Right forelimb (tissue), 1 donor: ENCODE measurements around the gene CD84.
"Not testable (repeated sequence)": the region's sequence is repeated elsewhere in the genome, so short reads cannot be mapped to it uniquely, and the experiment has no call there.

ENCODE experiments used
- DNase-seq: peaks from one replicate; pipeline ENCODE4 v3.0.0-alpha.2; 2018

Gene CD84

DNA sequence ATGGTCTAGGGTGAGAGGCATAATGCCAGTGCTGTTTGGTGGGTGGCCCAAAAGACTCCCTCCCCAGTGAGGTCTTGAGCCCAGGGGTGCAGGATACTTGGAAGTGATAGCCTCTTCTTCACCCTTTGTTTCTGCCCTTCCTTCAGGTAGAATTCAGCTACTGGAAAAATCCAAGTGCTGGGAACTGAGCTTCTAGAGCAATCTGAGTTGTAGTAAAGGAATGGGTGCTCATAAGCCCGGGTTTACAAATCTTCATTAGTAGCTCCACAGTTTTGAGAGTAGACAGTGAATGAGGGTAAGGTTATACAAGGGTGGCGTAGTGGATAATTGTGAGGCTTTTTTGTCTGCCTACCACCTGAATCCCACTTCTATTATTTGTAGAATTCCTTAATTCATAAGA lies 29.2 kb upstream of the CD84 start:
- DNase-seq: no peak

DNA sequence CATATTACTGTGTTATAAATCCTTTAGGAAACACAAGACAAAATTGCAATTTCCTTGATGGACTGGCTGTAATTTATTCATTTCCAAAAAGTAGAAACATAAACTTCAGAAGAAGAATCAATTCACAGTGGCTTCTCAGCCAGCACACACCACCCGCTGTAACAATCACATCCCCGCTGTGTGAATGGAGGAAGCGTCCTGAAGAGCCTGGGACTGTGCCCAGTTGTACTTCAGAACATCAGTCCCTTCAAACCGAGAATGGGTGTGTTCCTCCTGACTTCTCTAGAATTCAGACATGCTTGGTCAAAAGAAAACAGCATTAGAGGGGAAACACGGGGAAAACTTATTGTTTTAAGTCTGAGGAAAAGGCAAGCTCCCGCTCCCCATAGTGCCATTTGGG lies 28.8 kb upstream of the CD84 start:
- DNase-seq: no peak

DNA sequence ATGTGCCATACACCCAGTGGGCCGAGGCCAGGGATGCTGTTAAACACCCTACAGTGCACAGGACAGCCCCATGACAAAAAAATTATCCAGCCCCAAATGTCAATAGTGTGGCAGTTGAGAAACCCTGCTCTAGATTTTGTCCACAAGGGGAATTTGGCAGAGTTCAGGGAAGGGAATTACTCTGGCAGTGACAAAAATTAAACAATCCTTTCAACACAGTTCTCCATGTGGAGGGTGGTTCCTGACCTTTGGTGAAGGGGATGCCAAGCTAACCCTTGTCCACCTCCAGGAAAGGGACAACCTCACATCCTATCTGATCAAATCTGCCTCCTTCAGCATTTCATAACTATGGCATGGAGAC lies 28.4 kb upstream of the CD84 start:
- DNase-seq: no peak

DNA sequence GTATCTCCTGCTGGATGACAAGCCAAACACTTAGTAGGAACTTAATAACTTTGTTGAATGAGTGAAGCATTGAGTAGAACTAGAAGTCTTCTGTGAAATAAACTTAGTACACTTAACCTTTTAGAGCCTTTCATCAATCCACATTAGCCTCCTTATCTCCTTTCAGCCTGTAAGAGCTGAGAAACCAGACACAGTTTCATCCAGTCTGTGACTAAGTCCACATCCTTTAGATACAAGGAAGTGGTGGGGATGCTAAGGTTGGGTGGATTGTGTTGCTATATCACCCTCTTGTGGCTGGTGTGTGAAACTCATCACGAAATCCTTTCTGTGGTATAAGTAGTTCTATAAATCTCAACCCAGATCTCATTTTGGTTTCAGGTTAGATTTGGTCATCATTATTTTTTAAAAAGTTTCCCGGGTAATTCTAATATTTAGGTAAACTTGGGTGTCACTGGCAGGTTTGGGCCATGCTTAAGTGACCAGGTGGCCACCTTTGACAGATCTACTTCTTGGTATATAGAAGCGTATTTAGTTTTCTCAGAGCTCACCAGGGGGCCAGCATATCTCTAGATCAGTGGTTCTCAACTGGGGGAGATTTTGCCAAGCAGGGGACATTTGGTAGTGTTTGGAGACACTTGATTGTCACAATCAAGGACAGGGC lies 27.8 kb upstream of the CD84 start:
- DNase-seq: no peak

DNA sequence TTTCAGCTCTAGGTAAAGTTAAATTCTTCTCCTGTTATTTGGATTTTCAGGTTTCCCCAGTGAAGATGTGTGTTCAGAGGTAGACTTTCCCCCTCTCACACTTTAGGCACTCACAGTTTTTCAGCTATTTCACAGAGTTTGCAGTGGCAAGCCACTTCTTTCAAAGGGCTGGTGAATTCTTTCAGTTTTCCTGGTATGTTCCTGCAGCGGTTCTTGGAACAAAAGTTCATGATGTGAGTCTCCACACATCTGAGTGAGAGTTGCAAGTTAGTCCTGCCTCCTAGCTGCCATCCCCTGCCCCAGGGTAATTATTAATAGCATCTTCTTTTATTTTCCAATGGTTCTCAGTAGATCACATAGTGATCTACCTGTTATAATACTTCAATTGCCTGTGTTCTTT lies 27.3 kb upstream of the CD84 start:
- DNase-seq: no peak

DNA sequence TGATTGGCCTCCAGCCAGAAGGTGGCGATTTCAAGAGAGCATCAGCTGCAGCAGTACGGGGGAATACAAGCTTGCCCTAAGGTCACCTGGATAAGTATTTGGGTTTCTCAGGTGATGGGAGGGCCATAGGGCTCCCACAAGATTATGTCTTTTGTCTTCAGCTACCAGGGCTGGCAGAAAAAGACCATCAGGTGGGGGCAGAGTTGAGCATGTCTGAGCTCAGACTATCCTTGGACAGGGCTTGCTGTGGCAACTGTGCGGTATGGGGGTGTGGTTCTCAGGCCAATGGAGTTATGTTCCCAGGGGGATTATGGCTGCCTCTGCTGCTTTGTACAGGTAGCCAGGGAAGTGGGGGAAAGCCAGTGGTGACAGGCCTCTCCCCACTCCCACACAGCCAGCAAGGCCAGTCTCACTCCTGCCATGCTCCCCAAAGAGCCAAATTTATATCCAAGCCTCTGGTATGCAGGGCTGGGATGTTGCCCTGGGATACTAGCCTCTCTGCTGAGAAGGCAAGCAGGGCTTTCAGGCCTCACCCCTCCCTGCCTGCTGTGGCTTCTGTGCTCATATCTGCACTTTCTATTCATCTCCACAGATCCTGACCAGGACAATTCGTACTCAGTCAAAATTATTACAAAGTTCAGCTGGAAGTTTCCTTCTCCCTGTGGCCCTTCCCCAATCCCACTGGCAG lies 26.6 kb upstream of the CD84 start:
- DNase-seq: no peak

DNA sequence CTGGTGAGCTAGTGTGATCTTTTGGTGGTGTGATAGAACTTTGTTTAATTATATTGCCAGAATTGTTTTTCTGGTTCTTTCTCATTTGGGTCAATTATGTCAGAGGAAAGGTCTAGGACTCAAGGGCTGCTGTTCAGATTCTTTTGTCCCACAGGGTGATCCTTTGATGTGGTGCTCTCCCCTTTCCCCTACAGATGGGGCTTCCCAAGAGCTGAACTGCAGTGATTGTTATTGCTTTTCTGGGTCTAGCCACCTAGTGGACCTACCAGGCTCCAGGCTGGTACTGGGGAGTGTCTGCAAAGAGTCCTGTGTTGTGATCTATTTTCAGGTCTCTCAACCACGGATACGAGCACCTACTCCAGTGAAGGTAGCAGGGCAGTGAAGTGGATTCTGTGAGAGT lies 25.9 kb upstream of the CD84 start:
- DNase-seq: no peak

DNA sequence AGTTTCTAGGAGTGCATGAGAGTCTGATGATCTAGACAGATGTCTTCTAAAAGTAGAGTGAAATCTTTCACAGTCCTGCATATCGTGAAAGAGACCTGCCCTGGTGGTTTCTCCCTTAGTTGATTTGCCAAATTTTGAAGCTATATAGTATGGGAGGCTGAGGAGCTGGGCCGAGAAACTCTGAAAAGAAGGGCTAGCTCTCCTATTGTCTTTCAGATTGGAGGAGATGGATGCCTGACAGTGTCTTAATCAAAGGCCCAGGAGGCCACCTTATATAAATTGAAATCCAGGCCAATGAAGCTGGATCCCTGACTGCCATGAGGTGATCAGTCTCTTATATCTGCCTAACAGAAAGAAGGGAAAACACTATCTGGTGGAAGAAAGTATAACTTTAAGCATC lies 18.4 kb upstream of the CD84 start:
- DNase-seq: no peak

DNA sequence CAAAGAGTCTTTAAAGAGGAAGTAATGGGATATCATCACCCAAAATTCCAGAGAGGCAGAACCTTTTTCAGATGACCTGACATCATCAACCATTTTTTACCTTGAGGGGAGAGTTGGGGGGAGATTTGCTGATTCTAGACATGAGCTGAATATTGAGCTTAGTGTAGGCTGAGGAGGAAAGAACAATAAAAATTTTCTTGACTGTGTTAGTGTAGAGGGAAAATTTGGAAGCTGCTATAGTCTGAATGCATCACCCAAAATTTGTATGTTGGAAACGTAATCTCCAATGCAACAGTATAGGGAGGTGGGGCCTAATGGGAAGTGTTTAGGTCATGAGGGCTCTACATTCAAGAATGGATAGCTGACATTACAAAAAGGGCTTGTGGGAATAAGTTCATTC lies 17.8 kb upstream of the CD84 start:
- no peak for DNase-seq

DNA sequence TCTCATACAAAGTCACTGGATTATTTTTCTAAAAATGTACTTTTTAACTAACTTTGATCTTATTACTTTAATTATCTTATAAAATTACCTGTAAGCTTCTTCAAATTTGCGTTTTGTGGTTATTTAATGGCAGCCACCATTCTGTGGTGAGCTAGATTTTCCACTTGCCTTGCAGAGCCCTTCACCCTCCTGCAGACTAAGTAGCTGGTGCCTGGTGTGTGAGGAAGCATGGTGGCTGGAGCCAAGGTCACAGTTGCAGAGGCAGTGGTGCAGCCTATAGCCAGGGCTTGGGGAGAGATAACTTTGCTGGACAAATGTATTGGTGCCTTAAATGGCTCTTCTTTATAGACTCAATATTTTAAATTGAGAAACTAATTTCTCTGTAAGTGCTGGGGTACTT lies 11.2 kb upstream of the CD84 start:
- DNase-seq: no peak

DNA sequence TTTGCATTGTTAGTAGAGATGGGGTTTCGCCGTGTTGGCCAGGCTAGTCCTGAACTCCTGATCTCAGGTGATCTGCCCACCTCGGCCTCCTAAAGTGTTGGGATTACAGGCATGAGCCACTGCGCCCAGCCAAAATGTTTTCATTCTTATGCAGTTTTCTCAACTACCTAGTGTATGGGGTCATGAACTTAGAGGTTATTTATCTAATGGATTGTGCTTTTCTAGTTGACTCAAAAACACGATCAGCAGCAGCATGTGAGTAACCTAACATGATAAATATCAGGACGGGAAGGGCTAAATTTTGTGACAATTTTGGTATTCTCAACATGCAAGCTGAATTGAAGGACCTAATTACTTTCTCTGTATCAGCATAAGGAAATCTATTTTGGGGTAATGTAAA lies 9.2 kb upstream of the CD84 start:
- no peak for DNase-seq

DNA sequence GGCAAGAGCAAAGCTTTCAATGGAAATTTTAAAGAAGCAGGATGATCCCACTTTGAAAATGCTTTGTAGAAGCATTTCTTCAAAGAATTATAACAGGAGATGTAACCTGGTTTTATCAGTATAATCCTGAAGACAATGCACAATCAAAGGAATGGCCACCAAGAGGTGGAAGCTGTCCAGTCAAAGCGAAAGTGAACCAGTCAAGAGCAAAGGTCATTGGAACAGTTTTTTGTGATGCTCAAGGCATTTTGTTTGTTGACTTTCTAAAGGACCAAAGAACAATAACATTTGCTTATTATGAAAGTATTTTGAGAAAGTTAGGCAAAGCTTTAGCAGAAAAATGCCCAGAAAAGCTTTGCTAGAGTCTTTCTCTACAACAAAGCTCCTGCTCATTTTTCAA lies 5.5 kb upstream of the CD84 start:
- no peak for DNase-seq

DNA sequence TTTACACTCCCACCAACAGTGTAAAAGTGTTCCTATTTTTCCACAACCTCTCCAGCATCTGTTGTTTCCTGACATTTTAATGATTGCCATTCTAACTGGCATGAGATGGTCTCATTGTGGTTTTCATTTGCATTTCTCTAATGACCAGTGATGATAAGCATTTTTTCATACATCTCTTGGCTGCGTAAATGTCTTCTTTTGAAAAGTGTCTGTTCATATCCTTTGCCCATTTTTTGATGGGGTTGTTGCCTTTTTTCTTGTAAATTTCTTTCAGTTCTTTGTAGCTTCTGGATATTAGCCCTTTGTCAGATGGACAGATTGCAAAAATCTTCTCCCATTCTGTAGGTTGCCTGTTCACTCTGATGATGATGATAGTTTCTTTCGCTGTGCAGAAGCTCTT lies 3.7 kb upstream of the CD84 start:
- DNase-seq: not testable (repeated sequence)

DNA sequence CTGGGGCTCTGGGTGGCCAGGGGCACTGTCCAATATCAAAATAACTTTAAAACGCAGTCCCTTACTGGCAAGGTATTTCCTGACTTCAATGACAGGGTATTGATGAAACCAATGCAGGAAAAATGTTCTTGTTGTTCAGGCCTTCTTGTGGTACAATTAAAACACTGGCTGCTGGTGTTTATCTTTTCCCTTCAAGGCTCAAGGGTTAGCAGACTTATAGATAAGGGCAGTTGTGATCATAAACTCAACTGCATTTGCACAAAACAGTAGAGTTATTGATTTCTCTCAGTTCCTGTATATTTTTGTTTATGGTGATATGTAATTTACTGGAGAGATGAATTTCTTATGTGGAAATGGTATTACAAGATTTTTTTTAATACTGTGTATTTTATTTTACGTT lies 2.7 kb upstream of the CD84 start:
- DNase-seq: no peak

DNA sequence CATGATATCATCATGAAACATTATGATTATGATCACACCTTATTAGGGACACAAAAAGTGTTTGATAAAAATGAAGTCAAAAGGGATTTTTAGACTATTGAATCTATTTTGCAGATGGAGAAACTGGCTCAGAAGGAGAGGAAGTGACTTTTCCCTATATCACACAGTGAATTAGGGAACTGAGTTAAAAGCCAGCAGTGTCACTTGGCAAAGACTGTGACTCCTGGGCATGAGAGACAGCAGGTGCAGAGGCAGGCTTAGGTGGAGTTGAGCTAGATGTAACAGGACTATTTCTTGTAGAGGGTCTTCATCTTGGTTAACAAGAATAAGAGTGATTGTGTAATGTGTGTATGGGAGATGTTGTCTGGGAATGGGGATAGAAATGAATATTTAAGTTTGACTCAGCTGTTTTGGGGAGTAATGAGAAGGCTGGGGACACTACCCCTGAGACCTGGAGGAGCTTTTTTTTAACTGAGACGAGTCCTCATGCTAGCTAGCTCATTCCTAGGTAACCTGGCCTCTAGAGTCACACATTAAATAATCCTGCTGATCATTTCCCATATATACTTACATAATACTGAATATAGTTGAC lies 1.0 kb upstream of the CD84 start:
- DNase-seq: no peak

DNA sequence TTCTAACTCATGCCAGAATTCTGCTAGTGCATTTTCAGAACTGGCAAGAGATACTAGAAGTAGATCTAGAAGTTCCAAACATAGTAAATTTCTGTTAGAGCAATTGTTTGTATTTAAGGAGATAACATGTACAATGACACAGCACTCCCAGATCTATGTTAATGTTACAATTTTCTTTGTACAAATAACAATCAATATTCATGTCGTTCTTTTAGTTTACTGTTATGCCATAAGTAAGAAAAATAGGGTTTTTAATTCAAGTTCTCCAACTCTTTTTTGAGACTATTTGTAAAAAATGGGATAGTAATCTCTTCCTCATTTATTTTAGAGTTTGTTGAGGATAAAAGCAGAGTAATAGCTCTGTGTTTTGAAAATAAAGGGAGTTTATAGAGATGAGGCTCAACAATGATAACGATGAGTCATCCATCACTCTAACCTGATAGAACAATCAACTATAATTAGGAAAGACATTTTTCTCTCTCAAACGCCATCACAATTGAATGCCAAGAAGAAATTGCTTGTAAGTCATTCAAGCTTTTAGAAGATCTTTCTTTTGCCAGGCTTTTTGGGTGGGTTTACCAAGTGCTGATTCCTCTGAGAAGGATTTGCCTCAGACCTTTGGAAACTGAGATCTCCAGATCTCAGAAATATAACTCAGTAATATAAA lies 638 bp downstream of the CD84 start:
- DNase-seq: no peak

DNA sequence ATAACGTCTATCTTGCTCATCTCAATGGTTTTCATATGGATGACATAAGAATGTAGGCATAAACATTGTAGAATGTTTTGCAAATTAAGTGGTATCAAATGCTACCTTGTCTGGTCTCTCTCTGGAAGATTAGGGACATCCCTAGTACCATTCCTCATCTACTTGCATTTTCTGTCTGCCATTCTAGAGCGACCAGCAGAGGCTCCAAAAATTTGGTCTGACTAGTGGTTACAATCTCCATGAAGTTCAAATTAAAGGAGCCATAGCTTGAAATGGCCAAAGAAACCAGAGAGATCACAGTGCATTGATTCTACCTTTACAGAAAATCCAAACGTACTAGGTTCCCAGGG lies 1.1 kb downstream of the CD84 start:
- DNase-seq: no peak

DNA sequence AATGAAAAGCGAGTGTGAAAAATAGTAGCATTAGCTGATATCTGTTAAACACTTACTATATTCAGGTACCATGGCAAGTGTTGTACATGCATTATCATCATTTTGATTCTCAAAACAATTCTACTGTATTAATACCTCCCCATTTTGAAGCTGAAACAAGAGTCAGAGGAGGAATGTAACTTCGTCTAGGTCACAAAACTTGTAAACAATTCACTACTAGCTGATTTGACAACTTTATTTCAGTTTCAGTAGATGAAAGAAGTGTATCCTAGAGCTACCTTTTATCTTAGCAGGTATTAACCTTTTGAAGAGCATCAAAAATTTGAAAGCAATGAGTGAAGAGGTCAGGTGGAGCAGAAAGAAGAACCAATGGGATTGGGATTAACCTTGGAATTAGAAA lies 1.6 kb downstream of the CD84 start:
- no peak for DNase-seq

DNA sequence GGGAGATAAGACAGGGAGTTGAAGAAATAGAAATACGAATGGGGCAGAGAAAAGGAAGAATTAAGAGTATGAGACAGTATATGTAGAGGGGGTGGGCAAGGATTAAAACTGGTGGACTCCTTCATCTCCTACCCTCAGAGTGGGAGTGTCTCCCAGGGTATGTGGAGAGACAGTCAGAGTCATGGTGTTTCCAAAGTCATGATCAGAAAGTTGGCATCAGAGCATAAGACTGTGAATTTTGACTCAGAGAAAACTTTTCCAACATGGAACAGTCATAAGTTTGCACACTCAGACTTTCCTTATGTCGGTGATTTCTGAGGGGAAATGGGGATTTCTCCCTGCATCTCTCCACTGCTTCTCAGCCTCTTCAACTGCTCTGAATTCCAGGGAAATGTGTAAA lies 2.4 kb downstream of the CD84 start:
- DNase-seq: no peak

DNA sequence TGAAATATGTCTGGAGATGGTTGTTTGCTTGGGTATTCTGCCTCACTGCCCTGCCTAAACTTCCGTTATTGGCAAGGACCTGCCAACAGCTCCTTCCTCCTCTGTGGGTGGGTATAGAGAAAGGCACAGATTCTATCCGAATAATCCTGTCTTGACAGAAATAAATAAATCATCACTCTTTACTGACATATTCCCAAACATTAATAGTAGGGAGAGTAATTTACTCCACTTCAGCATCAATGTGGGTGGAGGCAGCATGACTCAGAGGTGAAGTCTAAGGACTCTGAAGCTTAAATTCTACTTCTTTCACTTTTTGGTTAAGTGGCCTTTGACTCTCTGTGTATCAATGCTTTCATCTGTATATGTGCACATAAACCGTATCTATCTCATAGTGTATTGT lies 2.9 kb downstream of the CD84 start:
- DNase-seq: no peak

DNA sequence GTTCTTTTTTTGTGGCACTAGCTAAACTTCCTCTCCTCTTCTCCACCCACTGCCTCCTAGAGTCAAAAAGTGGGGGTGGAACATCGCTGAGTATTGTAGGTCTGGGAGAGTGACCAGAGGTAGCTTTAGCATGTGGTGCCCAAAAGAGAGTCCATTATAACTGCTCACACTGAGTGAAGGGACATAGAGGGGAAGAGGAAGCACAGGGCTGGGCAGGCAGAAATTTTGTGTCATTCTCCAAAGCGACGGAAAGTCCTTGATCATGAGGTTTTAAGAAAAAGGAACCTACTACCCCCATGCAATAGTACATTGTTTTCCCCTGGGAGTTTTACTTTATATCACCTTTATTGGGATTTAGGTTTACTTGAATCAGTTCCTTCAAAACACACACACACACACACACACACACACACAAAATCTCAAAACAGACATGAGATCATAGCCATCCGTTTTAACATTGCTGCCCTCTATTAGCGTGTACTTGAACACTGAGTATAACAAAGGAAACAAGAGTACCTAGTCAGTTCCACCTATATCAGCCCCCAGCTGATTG lies 4.1 kb downstream of the CD84 start:
- no peak for DNase-seq

DNA sequence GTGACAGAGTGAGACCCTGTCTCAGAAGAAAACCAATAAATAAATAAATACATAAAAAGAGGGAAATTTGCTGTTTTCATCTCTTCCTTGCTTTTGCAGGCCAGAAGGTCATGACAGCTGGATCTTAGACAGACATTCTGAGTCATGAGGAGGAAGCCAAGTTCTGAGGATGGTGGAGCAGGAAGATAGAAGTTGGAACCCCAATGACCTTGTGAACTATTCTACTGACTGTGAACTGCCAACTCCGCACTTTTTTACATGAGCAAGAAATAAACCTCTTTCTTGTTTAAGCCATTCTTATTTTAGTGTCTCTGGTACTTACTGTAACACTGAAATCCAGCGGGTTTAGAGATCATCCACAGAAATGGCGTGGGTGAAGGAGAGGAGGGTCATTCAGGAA lies 8.5 kb downstream of the CD84 start:
- DNase-seq: no peak

DNA sequence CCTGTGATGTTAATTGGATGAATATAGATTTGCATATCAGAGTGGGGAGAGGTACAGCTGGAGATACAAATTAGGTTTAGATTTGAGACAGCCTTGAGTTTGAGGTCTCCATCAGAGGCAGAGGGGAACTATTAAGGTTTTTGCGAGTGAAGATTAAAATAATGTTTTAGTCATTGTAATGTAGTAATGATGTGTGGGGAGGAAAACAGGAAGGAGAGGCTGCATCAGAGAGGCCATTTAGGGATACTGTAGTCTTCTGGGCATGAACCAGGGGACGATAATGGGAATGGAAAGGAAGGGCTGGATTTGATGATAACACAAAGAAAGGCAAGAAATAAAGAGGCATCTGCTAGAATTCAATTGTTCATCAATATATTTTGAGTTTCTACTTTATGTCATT lies 9.5 kb downstream of the CD84 start:
- no peak for DNase-seq
